ENCODE results near the gene GOPC. TPM values are rescaled to one million over a fixed set of nuclear protein-coding genes. Genes with fewer than 3 reads are reported as not detected.
A peak's percentile ranks its signal among the peaks of the same experiment; 100 is the strongest.

The GOPC gene
- total RNA-seq, 1 donor from 2014 or later, result 49.0 TPM

DNA sequence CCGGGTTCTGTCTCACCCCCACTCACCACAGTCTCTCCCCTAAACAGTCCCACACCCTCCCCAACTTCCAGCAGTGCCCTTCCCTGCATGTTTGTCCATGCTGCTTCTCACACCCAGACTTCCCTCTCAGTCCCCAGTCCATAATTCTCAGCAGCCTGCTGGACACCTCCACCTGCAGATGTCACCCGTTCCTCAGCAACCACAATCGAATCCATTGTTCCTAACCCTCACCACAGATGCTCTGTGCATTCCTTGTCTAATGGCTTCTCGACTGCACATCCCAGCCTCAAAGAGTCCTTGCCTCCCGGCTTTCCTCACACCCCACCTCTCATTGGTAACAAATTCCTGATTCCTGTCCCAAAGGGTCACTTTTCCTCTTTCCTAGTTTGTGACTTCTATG, 55.6 kb downstream of the GOPC start:
- H3K36me3 ChIP-seq (ENCODE audit: control insufficient read depth, insufficient read depth, low read length), result peaks cover 7% of the 10 kb centered on the region
- no peak for DNase-seq (ENCODE audit: low read depth)
- TF ChIP-seq, protein P1, sequence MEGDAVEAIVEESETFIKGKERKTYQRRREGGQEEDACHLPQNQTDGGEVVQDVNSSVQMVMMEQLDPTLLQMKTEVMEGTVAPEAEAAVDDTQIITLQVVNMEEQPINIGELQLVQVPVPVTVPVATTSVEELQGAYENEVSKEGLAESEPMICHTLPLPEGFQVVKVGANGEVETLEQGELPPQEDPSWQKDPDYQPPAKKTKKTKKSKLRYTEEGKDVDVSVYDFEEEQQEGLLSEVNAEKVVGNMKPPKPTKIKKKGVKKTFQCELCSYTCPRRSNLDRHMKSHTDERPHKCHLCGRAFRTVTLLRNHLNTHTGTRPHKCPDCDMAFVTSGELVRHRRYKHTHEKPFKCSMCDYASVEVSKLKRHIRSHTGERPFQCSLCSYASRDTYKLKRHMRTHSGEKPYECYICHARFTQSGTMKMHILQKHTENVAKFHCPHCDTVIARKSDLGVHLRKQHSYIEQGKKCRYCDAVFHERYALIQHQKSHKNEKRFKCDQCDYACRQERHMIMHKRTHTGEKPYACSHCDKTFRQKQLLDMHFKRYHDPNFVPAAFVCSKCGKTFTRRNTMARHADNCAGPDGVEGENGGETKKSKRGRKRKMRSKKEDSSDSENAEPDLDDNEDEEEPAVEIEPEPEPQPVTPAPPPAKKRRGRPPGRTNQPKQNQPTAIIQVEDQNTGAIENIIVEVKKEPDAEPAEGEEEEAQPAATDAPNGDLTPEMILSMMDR (IDR thresholded peaks at IDR 0.05; ENCODE audit: insufficient read depth, low read length, severe bottlenecking), result no peak
- FAIRE-seq, result peak; percentile 55
- H3K4me3 ChIP-seq (ENCODE audit: low read depth, low read length), result no peak overlapping the region
- no peaks in the 10 kb centered on the region for H3K27me3 ChIP-seq (ENCODE audit: control insufficient read depth, insufficient read depth, low read length)

DNA sequence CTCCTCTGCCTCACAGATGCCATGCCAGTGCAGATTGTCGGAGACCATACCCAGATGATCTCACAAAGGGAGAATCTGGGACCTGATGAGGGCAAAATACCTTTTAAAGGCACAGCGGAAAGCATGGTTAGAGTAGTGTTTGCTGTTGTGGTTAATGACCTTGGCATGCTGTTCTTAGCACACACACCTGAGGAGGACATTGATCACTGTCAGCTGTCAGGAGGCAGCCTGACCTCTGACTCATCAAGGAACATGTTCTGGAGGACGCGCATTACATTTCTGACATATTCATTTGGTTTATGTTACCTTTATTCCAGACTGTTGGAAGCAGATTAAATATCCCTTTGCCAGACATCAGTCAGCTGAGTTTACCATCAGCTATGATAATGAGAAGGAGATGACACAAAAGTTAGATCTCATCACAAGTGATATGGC, 57.1 kb downstream of the GOPC start:
- Histone ChIP-seq H3K27me3 (ENCODE audit: control insufficient read depth, insufficient read depth, low read length) (no peaks in the 10 kb centered on the region), H3K4me3 (ENCODE audit: low read depth, low read length) (no peak overlapping the region), H3K36me3 (ENCODE audit: control insufficient read depth, insufficient read depth, low read length) (peaks cover 7% of the 10 kb centered on the region)
- TF ChIP-seq, protein P1 (IDR thresholded peaks at IDR 0.05; ENCODE audit: insufficient read depth, low read length, severe bottlenecking), result no peak
- DNase-seq (ENCODE audit: low read depth), result peak; percentile 81
- FAIRE-seq, result peak; percentile 40

DNA sequence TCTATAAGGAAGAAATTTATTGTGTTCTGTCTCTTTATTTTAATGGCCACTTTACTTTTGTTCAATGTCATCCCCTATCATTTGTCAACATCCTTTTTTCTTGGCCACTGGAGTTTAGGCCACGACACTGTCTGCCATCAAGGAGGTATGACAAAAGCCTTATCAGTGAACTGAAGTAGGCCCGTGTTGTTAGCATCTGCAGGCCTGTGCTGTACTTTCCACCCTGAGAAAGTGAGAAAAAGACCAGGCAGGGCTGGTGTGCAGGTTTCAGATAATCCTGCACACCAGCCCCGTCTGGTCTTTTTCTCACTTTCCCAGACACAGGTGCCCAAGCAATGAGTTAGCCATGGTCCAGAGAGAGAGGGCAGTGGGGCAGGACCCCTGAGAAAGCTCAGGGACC, 57.6 kb downstream of the GOPC start:
- Histone ChIP-seq H3K36me3 (ENCODE audit: control insufficient read depth, insufficient read depth, low read length) (peaks cover 7% of the 10 kb centered on the region), H3K4me3 (ENCODE audit: low read depth, low read length) (no peak overlapping the region), H3K27me3 (ENCODE audit: control insufficient read depth, insufficient read depth, low read length) (no peaks in the 10 kb centered on the region)
- no peak for DNase-seq (ENCODE audit: low read depth)
- FAIRE-seq, result no peak
- TF ChIP-seq, protein P1 (IDR thresholded peaks at IDR 0.05; ENCODE audit: insufficient read depth, low read length, severe bottlenecking), result no peak

DNA sequence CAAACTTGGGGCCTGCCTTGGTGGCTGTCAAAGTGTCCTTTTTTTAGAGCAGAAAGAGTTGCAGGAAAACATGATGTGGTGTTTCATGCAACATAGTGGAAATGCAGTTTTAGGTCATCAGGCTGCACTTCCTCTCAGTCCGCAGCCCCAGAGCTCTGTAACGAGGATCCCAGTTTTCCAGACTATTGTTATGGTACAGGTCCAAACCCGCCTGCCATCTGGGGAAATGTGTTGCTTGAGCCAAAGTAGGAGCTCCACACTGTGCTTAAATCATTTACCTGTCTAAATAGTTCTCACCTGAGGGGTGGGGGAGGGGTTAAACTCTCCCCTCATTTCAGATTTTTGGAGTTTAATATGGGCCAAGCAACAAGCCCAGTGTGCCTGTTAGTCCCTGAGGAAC, 59.8 kb downstream of the GOPC start:
- Histone ChIP-seq H3K27me3 (ENCODE audit: control insufficient read depth, insufficient read depth, low read length) (no peaks in the 10 kb centered on the region), H3K4me3 (ENCODE audit: low read depth, low read length) (no peak overlapping the region), H3K36me3 (ENCODE audit: control insufficient read depth, insufficient read depth, low read length) (peaks cover 4% of the 10 kb centered on the region)
- no peak for FAIRE-seq
- TF ChIP-seq, protein P1 (IDR thresholded peaks at IDR 0.05; ENCODE audit: insufficient read depth, low read length, severe bottlenecking), result no peak
- peak; percentile 73 for DNase-seq (ENCODE audit: low read depth)

DNA sequence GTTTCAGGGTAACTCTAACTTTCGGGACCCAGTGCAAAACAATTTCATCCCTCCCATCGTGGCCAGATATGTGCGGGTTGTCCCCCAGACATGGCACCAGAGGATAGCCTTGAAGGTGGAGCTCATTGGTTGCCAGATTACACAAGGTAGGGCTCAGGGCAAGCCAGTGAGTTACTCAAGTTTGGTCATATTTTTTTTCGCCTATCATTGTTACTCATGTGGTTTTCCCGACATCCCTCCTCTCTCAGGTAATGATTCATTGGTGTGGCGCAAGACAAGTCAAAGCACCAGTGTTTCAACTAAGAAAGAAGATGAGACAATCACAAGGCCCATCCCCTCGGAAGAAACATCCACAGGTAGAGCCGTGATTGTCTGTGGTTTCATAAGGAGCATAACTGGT, 61.6 kb downstream of the GOPC start:
- peak; percentile 75 for FAIRE-seq
- peaks cover 2% of the 10 kb centered on the region for H3K36me3 ChIP-seq (ENCODE audit: control insufficient read depth, insufficient read depth, low read length)

DNA sequence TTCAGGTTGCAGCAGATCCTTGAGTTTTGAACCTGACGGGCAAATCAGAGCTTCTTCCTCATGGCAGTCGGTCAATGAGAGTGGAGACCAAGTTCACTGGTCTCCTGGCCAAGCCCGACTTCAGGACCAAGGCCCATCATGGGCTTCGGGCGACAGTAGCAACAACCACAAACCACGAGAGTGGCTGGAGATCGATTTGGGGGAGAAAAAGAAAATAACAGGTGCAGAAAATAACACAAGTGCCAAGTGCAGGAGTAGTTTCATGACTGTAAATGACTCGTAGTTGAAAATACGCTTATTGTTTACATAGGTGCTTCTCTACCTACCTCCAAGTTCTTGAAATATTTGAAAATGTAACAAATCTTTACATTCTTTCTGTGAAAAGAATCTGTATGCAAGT, 63.7 kb downstream of the GOPC start:
- DNase-seq (ENCODE audit: low read depth) (no peak), FAIRE-seq (no peak)
- TF ChIP-seq, protein P1 (IDR thresholded peaks at IDR 0.05; ENCODE audit: insufficient read depth, low read length, severe bottlenecking), result no peak
- H3K36me3 ChIP-seq (ENCODE audit: control insufficient read depth, insufficient read depth, low read length), result peaks cover 2% of the 10 kb centered on the region
- no peaks in the 10 kb centered on the region for H3K27me3 ChIP-seq (ENCODE audit: control insufficient read depth, insufficient read depth, low read length)
- no peak overlapping the region for H3K4me3 ChIP-seq (ENCODE audit: low read depth, low read length)

More for the DNA sequence above, 61.6 kb downstream of the GOPC start:
- Histone ChIP-seq H3K4me3 (ENCODE audit: low read depth, low read length) (no peak overlapping the region), H3K27me3 (ENCODE audit: control insufficient read depth, insufficient read depth, low read length) (no peaks in the 10 kb centered on the region)
- peak; percentile 98 for DNase-seq (ENCODE audit: low read depth)
- TF ChIP-seq, protein P1 (IDR thresholded peaks at IDR 0.05; ENCODE audit: insufficient read depth, low read length, severe bottlenecking), result no peak
